Kidney epithelial cell (primary cell): ENCODE results near the gene SESN1. TPM values are rescaled to one million over a fixed set of nuclear protein-coding genes. Genes with fewer than 3 reads are reported as not detected.

Experiments
- DNase-seq: peaks from one replicate; pipeline ENCODE4 v3.0.0-alpha.2; 2010; ENCODE audit warnings: low read depth
- H3K27me3 ChIP-seq: 2 replicates; pipeline ENCODE4 v1.6.0; 2011; ENCODE audit warnings: low read length; ENCODE audit not compliant: control insufficient read depth, insufficient read depth
- H3K36me3 ChIP-seq: 2 replicates; pipeline ENCODE4 v1.5.1; 2011; ENCODE audit warnings: low read length; ENCODE audit not compliant: control insufficient read depth, insufficient read depth
- H3K4me3 ChIP-seq: 2 replicates; pipeline ENCODE4 v1.5.1; 2011; ENCODE audit warnings: low read depth, mild to moderate bottlenecking, control low read depth, low read length
- CTCF ChIP-seq: IDR thresholded peaks from 2 replicates; pipeline ENCODE4 v1.5.1; 2011; ENCODE audit warnings: mild to moderate bottlenecking, moderate library complexity, low read length, control low read depth, inconsistent platforms; ENCODE audit not compliant: insufficient read depth, poor library complexity, severe bottlenecking
- total RNA-seq: library from RNA; depleted of rRNA; stranded (reverse); fragments of >200 nt; gene quantifications from 2 replicates; pipeline ENCODE4 v1.2.3, GENCODE V29; 2015

Gene SESN1
- total RNA-seq, 1 donor from 2014 or later: 13.2 TPM

- Histone ChIP-seq H3K4me3 (no peak overlapping the region), H3K27me3 (no peaks in the 10 kb centered on the region), H3K36me3 (no peaks in the 10 kb centered on the region)
- no peak for DNase-seq
- no peak for TF ChIP-seq CTCF
Measured at GRCh38 chr6:109002882-109003281, 91.8 kb downstream of the SESN1 start.

- no peak for DNase-seq
- no peaks in the 10 kb centered on the region for H3K27me3 ChIP-seq
- no peak for TF ChIP-seq CTCF
- no peaks in the 10 kb centered on the region for H3K36me3 ChIP-seq
- H3K4me3 ChIP-seq: no peak overlapping the region
Measured at GRCh38 chr6:109002051-109002697, 92.5 kb downstream of the SESN1 start.

GRCh38 chr6:109001291-109001894 is 93.3 kb downstream of the SESN1 start:
- no peak for TF ChIP-seq CTCF
- Histone ChIP-seq H3K27me3 (no peaks in the 10 kb centered on the region), H3K4me3 (no peak overlapping the region), H3K36me3 (no peaks in the 10 kb centered on the region)
- DNase-seq: no peak

GRCh38 chr6:109000289-109000688 is 94.4 kb downstream of the SESN1 start:
- Histone ChIP-seq H3K27me3 (no peaks in the 10 kb centered on the region), H3K36me3 (no peaks in the 10 kb centered on the region), H3K4me3 (no peak overlapping the region)
- no peak for DNase-seq
- no peak for TF ChIP-seq CTCF

- Histone ChIP-seq H3K36me3 (no peaks in the 10 kb centered on the region), H3K27me3 (no peaks in the 10 kb centered on the region), H3K4me3 (no peak overlapping the region)
- no peak for DNase-seq
- TF ChIP-seq CTCF: no peak
Measured at GRCh38 chr6:108999428-108999827, 95.2 kb downstream of the SESN1 start.

- DNase-seq: no peak
- Histone ChIP-seq H3K36me3 (no peaks in the 10 kb centered on the region), H3K4me3 (no peak overlapping the region), H3K27me3 (no peaks in the 10 kb centered on the region)
- no peak for TF ChIP-seq CTCF
Measured at GRCh38 chr6:108998485-108998884, 96.2 kb downstream of the SESN1 start.
